ENCODE measurements around the gene NXPH1.

- no peak for TF ChIP-seq FOXK2 (IDR thresholded peaks at IDR 0.05)
- no peak for TF ChIP-seq FOXA1 (IDR thresholded peaks at IDR 0.05)
- no peak for TF ChIP-seq TARDBP (IDR thresholded peaks at IDR 0.05)
- TF ChIP-seq HDGF (IDR thresholded peaks at IDR 0.05; ENCODE audit: borderline replicate concordance) = no peak
- TF ChIP-seq SP1 (IDR thresholded peaks at IDR 0.05) = no peak
- no peak for TF ChIP-seq FOXM1 (IDR thresholded peaks at IDR 0.05; ENCODE audit: borderline replicate concordance)
- no peak for TF ChIP-seq ELF4 (IDR thresholded peaks at IDR 0.05)
- TF ChIP-seq ZNF384 (IDR thresholded peaks at IDR 0.05) = no peak
- no peak for TF ChIP-seq ARNT (IDR thresholded peaks at IDR 0.05)
- no peak for TF ChIP-seq CTBP1 (IDR thresholded peaks at IDR 0.05; ENCODE audit: borderline replicate concordance)
- TF ChIP-seq BHLHE40 (IDR thresholded peaks at IDR 0.05; ENCODE audit: borderline replicate concordance) = no peak
Measured at GRCh38 chr7:8435095-8435494, 1.7 kb downstream of the NXPH1 start.
